ENCODE results near the gene CCR9.

CCR9 gene

GRCh38 chr3:45952456-45952855 is 66.1 kb downstream of the CCR9 start:
- DNase-seq (ENCODE audit: low spot score), result no peak

Small RNA genes lying within 50 kb of the gene (small RNA-seq; reads per million reads assigned to genes)
- 0 reads per million in 2 experiments for gene RF00019

Data from SK-N-DZ (cell line).